VCaP (cell line): ENCODE data around the gene GABRB1.

Experiments
- H3K27ac ChIP-seq: fragments of 450-650 bp; 2 replicates; pipeline ENCODE4 v1.5.1; 2017
- CTCF ChIP-seq: fragments of 450-650 bp; conservative IDR thresholded peaks from 2 replicates; pipeline ENCODE4 v1.5.1; 2017; ENCODE audit warnings: mild to moderate bottlenecking, moderate library complexity

Gene GABRB1

GRCh38 chr4:47187608-47188007, 156.2 kb downstream of the GABRB1 start:
- TF ChIP-seq CTCF: no peak

GRCh38 chr4:47193179-47193578, 161.8 kb downstream of the GABRB1 start:
- H3K27ac ChIP-seq: no peak overlapping the region
- no peak for TF ChIP-seq CTCF

More at GRCh38 chr4:47187608-47188007, 156.2 kb downstream of the GABRB1 start:
- H3K27ac ChIP-seq: no peak overlapping the region

- no peak for TF ChIP-seq CTCF
- no peak overlapping the region for H3K27ac ChIP-seq
Measured at GRCh38 chr4:47194036-47194737, 162.8 kb downstream of the GABRB1 start.

- no peak for TF ChIP-seq CTCF
Measured at GRCh38 chr4:47195706-47196105, 164.3 kb downstream of the GABRB1 start.

GRCh38 chr4:47198791-47199190, 167.4 kb downstream of the GABRB1 start:
- H3K27ac ChIP-seq: no peak overlapping the region
- TF ChIP-seq CTCF: no peak

More at GRCh38 chr4:47195706-47196105, 164.3 kb downstream of the GABRB1 start:
- H3K27ac ChIP-seq: no peak overlapping the region

GRCh38 chr4:47203593-47203992, 172.2 kb downstream of the GABRB1 start:
- no peak for TF ChIP-seq CTCF
- H3K27ac ChIP-seq: no peak overlapping the region

GRCh38 chr4:47207555-47207954, 176.2 kb downstream of the GABRB1 start:
- no peak overlapping the region for H3K27ac ChIP-seq
- no peak for TF ChIP-seq CTCF
